LNCAP (cell line): ENCODE results near the gene FBXW7.

Source experiments
- CTCF ChIP-seq: fragments of 450-650 bp; IDR thresholded peaks from 2 replicates; pipeline ENCODE4 v1.5.1; 2017; ENCODE audit warnings: mild to moderate bottlenecking

FBXW7 gene

GRCh38 chr4:152478461-152479237 is 57.2 kb downstream of the FBXW7 start:
- TF ChIP-seq CTCF: no peak

- no peak for TF ChIP-seq CTCF
Observed at GRCh38 chr4:152476796-152477195, 59.1 kb downstream of the FBXW7 start.

GRCh38 chr4:152471251-152471792 is 64.6 kb downstream of the FBXW7 start:
- no peak for TF ChIP-seq CTCF

- TF ChIP-seq CTCF: no peak
Observed at GRCh38 chr4:152468408-152468807, 67.5 kb downstream of the FBXW7 start.

- no peak for TF ChIP-seq CTCF
Observed at GRCh38 chr4:152467101-152467500, 68.8 kb downstream of the FBXW7 start.

- TF ChIP-seq CTCF: no peak
Observed at GRCh38 chr4:152464030-152464823, 71.7 kb downstream of the FBXW7 start.

- TF ChIP-seq CTCF: no peak
Observed at GRCh38 chr4:152463562-152463961, 72.3 kb downstream of the FBXW7 start.
